HEK293T (cell line): Measurements from ENCODE around the gene TUBA4A.

ENCODE experiments used
- ARNT ChIP-seq: fragments of 450-650 bp; IDR thresholded peaks from 2 replicates; pipeline ENCODE4 v1.6.1; 2017; ENCODE audit warnings: mild to moderate bottlenecking
- FOXM1 ChIP-seq: fragments of 450-650 bp; IDR thresholded peaks from 2 replicates; pipeline ENCODE4 v1.6.1; 2017; ENCODE audit warnings: mild to moderate bottlenecking, borderline replicate concordance
- SUZ12 ChIP-seq: fragments of 450-650 bp; IDR thresholded peaks from 2 replicates; pipeline ENCODE4 v1.6.1; 2016; ENCODE audit warnings: mild to moderate bottlenecking
- TARDBP ChIP-seq: fragments of 450-650 bp; IDR thresholded peaks from 2 replicates; pipeline ENCODE4 v1.6.1; 2016

DNA sequence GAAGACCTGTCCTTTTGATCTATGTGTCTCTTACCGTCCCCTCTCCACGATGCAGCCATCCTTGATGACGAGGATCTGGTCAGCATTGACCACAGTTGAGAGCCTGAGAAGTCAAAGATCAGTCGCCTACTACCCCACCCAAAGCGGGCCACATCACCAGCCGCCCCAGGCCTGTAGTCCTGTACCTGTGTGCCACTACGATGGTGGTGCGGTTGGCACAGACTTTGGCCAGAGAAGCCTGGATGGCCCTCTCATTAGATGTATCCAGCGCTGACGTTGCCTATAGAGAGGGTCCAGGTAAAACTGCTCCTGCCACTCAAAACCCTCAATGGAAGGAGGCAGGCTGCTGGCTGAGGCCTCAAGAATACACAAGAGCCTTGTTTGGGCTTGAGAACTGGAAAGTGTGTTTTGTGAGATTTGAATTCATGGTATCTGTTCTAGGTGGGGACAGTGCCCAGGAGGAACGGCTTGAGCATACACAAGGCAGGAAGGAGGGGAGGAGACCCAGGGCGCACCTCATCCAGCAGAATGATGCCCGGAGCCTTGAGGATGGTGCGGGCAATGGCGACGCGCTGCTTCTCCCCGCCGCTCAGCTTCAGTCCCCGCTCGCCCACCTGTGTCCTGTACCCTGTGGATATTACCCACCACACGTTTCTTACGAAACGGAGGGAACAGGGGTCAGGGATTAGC, 43.4 kb downstream of the TUBA4A start:
- TF ChIP-seq SUZ12 (no peak), ARNT (no peak), TARDBP (no peak), FOXM1 (no peak)
